Common myeloid progenitor, CD34-positive (primary cell): ENCODE results near the gene PTPRM.

Experiments
- CTCF ChIA-PET: fragments of 350-600 bp; sonication (Branson Sonifier 250); formaldehyde crosslinking; loops from one replicate; lab custom pipeline; 2021; ENCODE audit warnings: antibody characterized with exemption; lab: Charles Lee
- POLR2A ChIA-PET: fragments of 350-600 bp; sonication (Branson Sonifier 250); formaldehyde crosslinking; loops from one replicate; lab custom pipeline; 2021; ENCODE audit warnings: antibody characterized with exemption; lab: Charles Lee
- DNase-seq, 3 donors: peaks; one replicate each; pipeline versions ENCODE4 v3.0.0 to v3.0.0-alpha.2; 2013
- H3K27ac ChIP-seq, 2 experiments: 1 replicate in 1 of 2; 2 replicates in 1 of 2; pipeline ENCODE4 v1.7.0; 2013; ENCODE audit warnings: inconsistent platforms in 2 of 2, low read length in 2 of 2, mild to moderate bottlenecking in 2 of 2, low read depth in 1 of 2, moderate library complexity in 1 of 2; ENCODE audit not compliant: severe bottlenecking in 2 of 2, insufficient read depth in 1 of 2, poor library complexity in 1 of 2
- H3K27me3 ChIP-seq, 5 experiments: replicated peaks in 2 of 5; 1 replicate in 3 of 5; 2 replicates in 2 of 5; pipeline versions ENCODE4 v1.6.1 to v1.7.0; 2013; ENCODE audit warnings: low read length in 4 of 5, mild to moderate bottlenecking in 2 of 5, moderate library complexity in 2 of 5, inconsistent platforms in 1 of 5; ENCODE audit not compliant: insufficient read depth in 5 of 5, control insufficient read depth in 4 of 5
- H3K36me3 ChIP-seq, 4 experiments: 1 replicate in 2 of 4; 2 replicates in 2 of 4; pipeline versions ENCODE4 v1.6.1 to v1.7.0; 2013; ENCODE audit warnings: low read length in 3 of 4, control low read depth in 1 of 4, mild to moderate bottlenecking in 1 of 4; ENCODE audit not compliant: control insufficient read depth in 4 of 4, insufficient read depth in 4 of 4
- H3K4me1 ChIP-seq, 4 experiments: 1 replicate in 3 of 4; 2 replicates in 1 of 4; pipeline versions ENCODE4 v1.6.1 to v1.7.1; 2013; ENCODE audit warnings: low read length in 3 of 4, mild to moderate bottlenecking in 3 of 4, control low read depth in 1 of 4, inconsistent platforms in 1 of 4, moderate library complexity in 1 of 4; ENCODE audit not compliant: control insufficient read depth in 4 of 4, insufficient read depth in 4 of 4; ENCODE audit errors: control extremely low read depth in 1 of 4
- H3K4me3 ChIP-seq, 7 experiments: 1 replicate in 4 of 7; 2 replicates in 3 of 7; pipeline versions ENCODE4 v1.5.1 to v1.7.0; 2013; ENCODE audit warnings: mild to moderate bottlenecking in 7 of 7, low read length in 6 of 7, moderate library complexity in 6 of 7, inconsistent platforms in 2 of 7, low read depth in 2 of 7, control low read depth in 1 of 7; ENCODE audit not compliant: insufficient read depth in 4 of 7, control insufficient read depth in 1 of 7; ENCODE audit errors: extremely low read depth in 1 of 7
- H3K9me3 ChIP-seq, 5 experiments: 1 replicate in 4 of 5; 2 replicates in 1 of 5; pipeline versions ENCODE4 v1.6.1 to v1.7.1; 2013; ENCODE audit warnings: low read length in 4 of 5, mild to moderate bottlenecking in 2 of 5, inconsistent platforms in 1 of 5, low read depth in 1 of 5, moderate library complexity in 1 of 5; ENCODE audit not compliant: control insufficient read depth in 4 of 5, insufficient read depth in 2 of 5; ENCODE audit errors: control extremely low read depth in 1 of 5
- WGBS: methylation state at CpG from one replicate; pipeline ENCODE4 v1.1.5; 2013; ENCODE audit not compliant: insufficient coverage; 5-methylcytosine and 5-hydroxymethylcytosine counted together

Gene PTPRM

GRCh38 chr18:8326763-8327394 is 759.8 kb downstream of the PTPRM start:
- no peak overlapping the region for H3K4me3 ChIP-seq
- POLR2A ChIA-PET = no interaction called here
- peaks cover 0 to 3% (median 0%) of the 10 kb centered on the region in 4 experiments for H3K4me1 ChIP-seq
- no peaks in the 10 kb centered on the region for H3K36me3 ChIP-seq
- CTCF ChIA-PET = no interaction called here
- DNase-seq = peak in 2 of 3 donors; percentile 4 to 24
- peaks cover 0 to 2% (median 0%) of the 10 kb centered on the region in 5 experiments for H3K9me3 ChIP-seq
- no CpG with 5 or more reads among the region's 1 CpG for WGBS
- no peak overlapping the region for H3K27ac ChIP-seq
- no peaks in the 10 kb centered on the region for H3K27me3 ChIP-seq

- ChIA-PET POLR2A (no interaction called here), CTCF (no interaction called here)
- peaks cover 0 to 2% (median 0%) of the 10 kb centered on the region in 5 experiments for H3K9me3 ChIP-seq
- no peaks in the 10 kb centered on the region for H3K36me3 ChIP-seq
- H3K27ac ChIP-seq = no peak overlapping the region
- DNase-seq = no peak
- H3K4me3 ChIP-seq = no peak overlapping the region
- peaks cover 0 to 3% (median 0%) of the 10 kb centered on the region in 4 experiments for H3K4me1 ChIP-seq
- no peaks in the 10 kb centered on the region for H3K27me3 ChIP-seq
- 25% methylated on average over 2 of the region's 2 CpGs for WGBS
These were observed 761.0 kb downstream of the PTPRM start for GRCh38 chr18:8328126-8328525.

GRCh38 chr18:8329186-8329771 is 762.2 kb downstream of the PTPRM start:
- Histone ChIP-seq H3K4me3 (no peak overlapping the region), H3K4me1 (peaks cover 0 to 3% (median 0%) of the 10 kb centered on the region in 4 experiments), H3K9me3 (peaks cover 0 to 2% (median 0%) of the 10 kb centered on the region in 5 experiments), H3K36me3 (no peaks in the 10 kb centered on the region), H3K27me3 (no peaks in the 10 kb centered on the region), H3K27ac (no peak overlapping the region)
- 87% methylated on average over 3 of the region's 5 CpGs for WGBS
- CTCF ChIA-PET = no interaction called here
- POLR2A ChIA-PET = interaction anchor here (0.6 kb wide), 1 partner anchor 23 kb away, joined by 6 read pairs; no protein-coding TSS in a partner anchor
- no peak for DNase-seq

GRCh38 chr18:8330575-8330974 is 763.5 kb downstream of the PTPRM start:
- 94% methylated on average over 8 of the region's 10 CpGs for WGBS
- Histone ChIP-seq H3K36me3 (no peaks in the 10 kb centered on the region), H3K27ac (no peak overlapping the region), H3K4me1 (peaks cover 0 to 3% (median 0%) of the 10 kb centered on the region in 4 experiments), H3K27me3 (no peaks in the 10 kb centered on the region), H3K4me3 (no peak overlapping the region), H3K9me3 (no peaks in the 10 kb centered on the region)
- CTCF ChIA-PET = interaction anchor here (1.9 kb wide), 1 partner anchor 10 kb away, joined by 5 read pairs; no protein-coding TSS in a partner anchor
- DNase-seq = no peak
- POLR2A ChIA-PET = no interaction called here

GRCh38 chr18:8332286-8332685 is 765.2 kb downstream of the PTPRM start:
- Histone ChIP-seq H3K36me3 (no peaks in the 10 kb centered on the region), H3K4me3 (no peak overlapping the region), H3K27me3 (no peaks in the 10 kb centered on the region), H3K27ac (no peak overlapping the region), H3K9me3 (no peaks in the 10 kb centered on the region), H3K4me1 (peaks cover 0 to 3% (median 0%) of the 10 kb centered on the region in 4 experiments)
- POLR2A ChIA-PET = no interaction called here
- 71% methylated on average over 2 of the region's 4 CpGs for WGBS
- CTCF ChIA-PET = interaction anchor here (1.9 kb wide), 1 partner anchor 12 kb away, joined by 5 read pairs; no protein-coding TSS in a partner anchor
- no peak for DNase-seq

- no peaks in the 10 kb centered on the region for H3K27me3 ChIP-seq
- no peaks in the 10 kb centered on the region for H3K36me3 ChIP-seq
- no peak overlapping the region for H3K4me3 ChIP-seq
- H3K9me3 ChIP-seq = no peaks in the 10 kb centered on the region
- DNase-seq = no peak
- POLR2A ChIA-PET = interaction anchor here (0.6 kb wide), 1 partner anchor 25 kb away, joined by 3 read pairs; no protein-coding TSS in a partner anchor
- 100% methylated on average over 1 of the region's 1 CpG for WGBS
- H3K4me1 ChIP-seq = no peaks in the 10 kb centered on the region
- H3K27ac ChIP-seq = no peak overlapping the region
- CTCF ChIA-PET = interaction anchor here (1.1 kb wide), 1 partner anchor 20 kb away, joined by 4 read pairs; no protein-coding TSS in a partner anchor
These were observed 766.8 kb downstream of the PTPRM start for GRCh38 chr18:8333961-8334360.

GRCh38 chr18:8337211-8337610 is 770.1 kb downstream of the PTPRM start:
- H3K27ac ChIP-seq = no peak overlapping the region
- H3K4me1 ChIP-seq = no peaks in the 10 kb centered on the region
- ChIA-PET POLR2A (no interaction called here), CTCF (no interaction called here)
- no peak overlapping the region for H3K4me3 ChIP-seq
- 100% methylated on average over 3 of the region's 3 CpGs for WGBS
- no peaks in the 10 kb centered on the region for H3K9me3 ChIP-seq
- no peak for DNase-seq
- H3K36me3 ChIP-seq = no peaks in the 10 kb centered on the region
- no peaks in the 10 kb centered on the region for H3K27me3 ChIP-seq
